IMR-90 (cell line): ENCODE results near the gene ABCB4. TPM values are rescaled to one million over a fixed set of nuclear protein-coding genes. Genes with fewer than 3 reads are reported as not detected.

Experiments
- ATAC-seq: fragments of 200-7000 bp; cut with Tn5 transposase; 2 replicates; pipeline ENCODE4 v1.9.1; 2020; ENCODE audit warnings: low read depth, mild to moderate bottlenecking, moderate library complexity
- BruUV-seq: library from RNA; stranded (reverse); fragments of 400-500 nt; replicated peaks from 2 replicates; lab custom pipeline; 2021; lab: Mats Ljungman, UMichigan
- CTCF ChIA-PET: fragments of 300-600 bp; formaldehyde crosslinking; extraction: SDS; loops from one replicate; lab custom pipeline; 2021; ENCODE audit warnings: antibody characterized with exemption; lab: Yijun Ruan, JAX
- POLR2A ChIA-PET: fragments of 300-600 bp; sonication (Branson Sonifier 250); formaldehyde crosslinking; loops from one replicate; lab custom pipeline; 2022; ENCODE audit warnings: antibody characterized with exemption; ENCODE audit not compliant: unreplicated experiment; lab: Charles Lee
- DNase-seq: peaks from one replicate; pipeline ENCODE4 v3.0.0; 2013
- H2AFZ ChIP-seq: replicated peaks from 2 replicates; pipeline ENCODE3; 2013; ENCODE audit warnings: low read length, mild to moderate bottlenecking; ENCODE audit not compliant: poor library complexity
- H2AK5ac ChIP-seq: 2 replicates; pipeline ENCODE4 v1.6.1; 2013; ENCODE audit warnings: low read depth, low read length, inconsistent platforms
- H2AK9ac ChIP-seq: replicated peaks from 2 replicates; pipeline ENCODE3; 2013; ENCODE audit warnings: mild to moderate bottlenecking, low read depth, low read length, moderate library complexity; ENCODE audit not compliant: poor library complexity
- H2BK120ac ChIP-seq: 2 replicates; pipeline ENCODE4 v1.6.1; 2013; ENCODE audit warnings: low read depth, low read length, inconsistent platforms
- H2BK15ac ChIP-seq: 3 replicates; pipeline ENCODE4 v1.6.1; 2013; ENCODE audit warnings: low read depth, low read length, inconsistent platforms
- H2BK20ac ChIP-seq: 2 replicates; pipeline ENCODE4 v1.6.1; 2013; ENCODE audit warnings: low read depth, mild to moderate bottlenecking, inconsistent platforms, low read length, moderate library complexity
- H2BK5ac ChIP-seq: 2 replicates; pipeline ENCODE4 v1.6.1; 2013; ENCODE audit warnings: mild to moderate bottlenecking, low read depth, low read length, inconsistent platforms; ENCODE audit not compliant: poor library complexity, severe bottlenecking
- H3K14ac ChIP-seq: replicated peaks from 2 replicates; pipeline ENCODE4 v1.6.1; 2013; ENCODE audit warnings: low read depth, low read length, inconsistent platforms
- H3K18ac ChIP-seq: 2 replicates; pipeline ENCODE4 v1.6.1; 2013; ENCODE audit warnings: low read depth, low read length, control low read depth
- H3K23ac ChIP-seq: 2 replicates; pipeline ENCODE4 v1.6.1; 2013; ENCODE audit warnings: low read depth, low read length, inconsistent platforms
- H3K27ac ChIP-seq: 2 replicates; pipeline ENCODE4 v1.5.1; 2013; ENCODE audit warnings: mild to moderate bottlenecking, control low read depth, low read length; ENCODE audit not compliant: insufficient read depth
- H3K27me3 ChIP-seq: 2 replicates; pipeline ENCODE4 v1.6.1; 2013; ENCODE audit warnings: low read length; ENCODE audit not compliant: control insufficient read depth, insufficient read depth
- H3K36me3 ChIP-seq: 2 replicates; pipeline ENCODE4 v1.6.1; 2013; ENCODE audit warnings: low read length, mixed read lengths; ENCODE audit not compliant: control insufficient read depth, insufficient read depth
- H3K4ac ChIP-seq: 2 replicates; pipeline ENCODE4 v1.6.1; 2013; ENCODE audit warnings: low read depth, low read length, inconsistent platforms
- H3K4me1 ChIP-seq: 2 replicates; pipeline ENCODE4 v1.6.1; 2013; ENCODE audit warnings: low read length, mixed read lengths; ENCODE audit not compliant: control insufficient read depth, insufficient read depth
- H3K4me2 ChIP-seq: 2 replicates; pipeline ENCODE4 v1.6.1; 2013; ENCODE audit warnings: low read depth, mild to moderate bottlenecking, control low read depth, low read length, moderate library complexity
- H3K4me3 ChIP-seq: 2 replicates; pipeline ENCODE4 v1.5.1; 2013; ENCODE audit warnings: low read depth, mild to moderate bottlenecking, control low read depth, low read length, moderate library complexity; ENCODE audit not compliant: insufficient read depth
- H3K56ac ChIP-seq: 2 replicates; pipeline ENCODE4 v1.6.1; 2013; ENCODE audit warnings: low read length, inconsistent platforms; ENCODE audit not compliant: insufficient read depth; ENCODE audit errors: extremely low read depth
- H3K79me1 ChIP-seq, 2 experiments: 2 replicates each; pipeline ENCODE4 v1.6.1; 2013; ENCODE audit warnings: low read length in 2 of 2, inconsistent platforms in 1 of 2, low read depth in 1 of 2
- H3K9ac ChIP-seq: 2 replicates; pipeline ENCODE4 v1.6.1; 2013; ENCODE audit warnings: low read depth, low read length, control low read depth
- H3K9me1 ChIP-seq: 2 replicates; pipeline ENCODE4 v1.6.1; 2013; ENCODE audit warnings: low read length, inconsistent platforms; ENCODE audit not compliant: insufficient read depth
- H3K9me3 ChIP-seq: 2 replicates; pipeline ENCODE4 v1.6.1; 2013; ENCODE audit warnings: low read length; ENCODE audit not compliant: control insufficient read depth, insufficient read depth
- H4K20me1 ChIP-seq: 2 replicates; pipeline ENCODE4 v1.6.1; 2013; ENCODE audit warnings: low read length, inconsistent platforms; ENCODE audit not compliant: insufficient read depth
- H4K5ac ChIP-seq: 2 replicates; pipeline ENCODE4 v1.6.1; 2013; ENCODE audit warnings: mild to moderate bottlenecking, low read depth, low read length, control low read depth
- H4K8ac ChIP-seq, 2 experiments: 2 replicates each; pipeline ENCODE4 v1.6.1; 2013; ENCODE audit warnings: low read depth in 2 of 2, low read length in 2 of 2, control low read depth in 1 of 2, inconsistent platforms in 1 of 2
- H4K91ac ChIP-seq: 2 replicates; pipeline ENCODE4 v1.6.1; 2013; ENCODE audit warnings: low read depth, low read length, inconsistent platforms; ENCODE audit not compliant: insufficient read depth
- CEBPB ChIP-seq: IDR thresholded peaks from 2 replicates; pipeline ENCODE4 v1.6.1; 2012; ENCODE audit warnings: low read depth, low read length, improper control_type of control experiment
- SMC3 ChIP-seq: fragments of 150-350 bp; IDR thresholded peaks from 2 replicates; pipeline ENCODE4 v1.6.1; 2016; ENCODE audit warnings: low read depth, mild to moderate bottlenecking, antibody characterized with exemption, low read length, moderate library complexity
- WGBS, 2 experiments: methylation state at CpG; one replicate each; pipeline versions ENCODE4 v1.1.5 to v1.1.7; 2013; ENCODE audit warnings: missing lambda C conversion rate in 2 of 2; ENCODE audit not compliant: insufficient read length in 1 of 2; ENCODE audit errors: extremely low coverage in 2 of 2; 5-methylcytosine and 5-hydroxymethylcytosine counted together
- dilution Hi-C: fragments of 300-500 bp; cut with HindIII; formaldehyde crosslinking; loops from one replicate; pipeline ENCODE4 v1.14.3; 2018; ENCODE audit warnings: low sequenced_read_pairs; ENCODE audit not compliant: unreplicated experiment
- in situ Hi-C: fragments of 300-500 bp; cut with MboI; formaldehyde crosslinking; loops from 3 replicates; pipeline ENCODE4 v1.14.3; 2019; ENCODE audit warnings: low sequenced_read_pairs, inconsistent platforms, mixed read lengths
- intact Hi-C: fragments of 100-400 bp; cut with micrococcal nuclease; formaldehyde crosslinking; loops from 2 replicates; pipeline ENCODE4 v1.10.0; 2022
- polyA plus RNA-seq, 3 experiments: library from polyadenylated mRNA; depleted of rRNA; stranded (reverse); fragments of >200 nt; gene quantifications; 2 replicates each; pipeline ENCODE4 v1.2.3, GENCODE V29; 2012; ENCODE audit warnings: low replicate concordance in 1 of 3
- total RNA-seq: library from RNA; depleted of rRNA; stranded (reverse); fragments of >200 nt; gene quantifications from 2 replicates; pipeline ENCODE4 v1.2.3, GENCODE V29; 2012

ABCB4 gene
- total and polyA plus RNA-seq, 2 of the 4 experiments (the other 2 are of a cell fraction) = not detected

GRCh38 chr7:87413029-87413428, 62.5 kb downstream of the ABCB4 start:
- CTCF ChIA-PET = interaction anchor here (0.8 to 7.4 kb wide), 2 partner anchors 96 to 101 kb away, joined by 4 to 60 read pairs; no protein-coding TSS in a partner anchor
- Histone ChIP-seq H3K4me3 (no peak overlapping the region), H3K23ac (no peak overlapping the region), H2AK9ac (no peak overlapping the region), H4K20me1 (no peaks in the 10 kb centered on the region), H3K9me1 (peaks cover 6% of the 10 kb centered on the region; the same call in 1 of the 2 replicates), H4K8ac (no peak overlapping the region), H4K5ac (no peak overlapping the region), H3K4ac (no peak overlapping the region), H3K18ac (no peak overlapping the region), H3K4me1 (peaks cover 13% of the 10 kb centered on the region), H3K9me3 (no peaks in the 10 kb centered on the region), H2BK15ac (no peak overlapping the region), H4K91ac (no peak overlapping the region), H2BK5ac (peak overlapping the region; percentile 86), H3K9ac (no peak overlapping the region), H3K4me2 (no peak overlapping the region), H2BK120ac (no peak overlapping the region; the same call in 1 of the 2 replicates), H3K27me3 (peaks cover 2% of the 10 kb centered on the region; the same call in 1 of the 2 replicates), H3K56ac (no peak overlapping the region), H3K27ac (no peak overlapping the region), H2AK5ac (no peak overlapping the region), H2AFZ (no peak overlapping the region), H3K14ac (no peak overlapping the region), H2BK20ac (no peak overlapping the region), H3K36me3 (no peaks in the 10 kb centered on the region), H3K79me1 (no peaks in the 10 kb centered on the region)
- TF ChIP-seq SMC3 (no peak), CEBPB (peak; percentile 58)
- ATAC-seq = peak; percentile 61
- BruUV-seq = no TSS peak
- WGBS, 2 experiments = no CpG with 5 or more reads among the region's 1 CpG
- in situ Hi-C loops (loop anchor here (25.0 kb wide), 1 partner anchor 476 kb away; no protein-coding TSS in a partner anchor), intact Hi-C loops (loop anchor here (1.0 kb wide), 1 partner anchor 68 kb away; the partner anchor contains the start of gene CROT), dilution Hi-C loops (no loop called here)
- DNase-seq = peak; percentile 82
- POLR2A ChIA-PET = interaction anchor here (3.8 kb wide), 1 partner anchor 97 kb away, joined by 15 read pairs; no protein-coding TSS in a partner anchor
